G401 (cell line): Measurements from ENCODE around the gene CCR2. TPM values are rescaled to one million over a fixed set of nuclear protein-coding genes. Genes with fewer than 3 reads are reported as not detected.

Source experiments
- DNase-seq: peaks from one replicate; pipeline ENCODE4 v3.0.0-alpha.2; 2015; ENCODE audit warnings: low spot score
- in situ Hi-C: cut with HindIII; loops from 2 replicates; pipeline ENCODE4 v1.10.0; 2016; ENCODE audit warnings: low sequenced_read_pairs, mixed read lengths
- total RNA-seq: library from RNA; depleted of rRNA; stranded (reverse); fragments of >200 nt; shearing (Covaris generic); gene quantifications from 2 replicates; pipeline ENCODE4 v1.2.3, GENCODE V29; 2014

Gene CCR2
- total RNA-seq, 1 experiment from 2014 or later, result not detected

DNA sequence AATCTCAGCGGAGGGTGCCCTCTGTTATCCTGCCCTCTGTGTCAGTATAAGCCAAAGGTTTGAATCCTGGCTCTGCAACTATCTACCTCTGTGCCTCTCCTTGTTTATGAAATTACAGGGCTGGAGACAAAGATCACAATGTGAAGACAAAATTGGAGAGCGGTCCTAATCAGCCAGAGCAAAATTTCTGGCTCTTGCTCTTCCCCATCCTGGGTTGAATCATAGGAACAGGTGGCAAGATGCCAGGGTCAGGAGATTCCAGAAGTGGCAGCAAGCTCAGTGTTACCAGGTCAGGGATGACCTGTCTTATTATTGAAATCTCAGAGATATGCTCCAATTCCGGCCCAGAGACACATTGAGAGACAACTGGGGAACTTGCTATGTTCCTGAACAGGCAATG, 2.3 kb upstream of the CCR2 start:
- no peak for DNase-seq

DNA sequence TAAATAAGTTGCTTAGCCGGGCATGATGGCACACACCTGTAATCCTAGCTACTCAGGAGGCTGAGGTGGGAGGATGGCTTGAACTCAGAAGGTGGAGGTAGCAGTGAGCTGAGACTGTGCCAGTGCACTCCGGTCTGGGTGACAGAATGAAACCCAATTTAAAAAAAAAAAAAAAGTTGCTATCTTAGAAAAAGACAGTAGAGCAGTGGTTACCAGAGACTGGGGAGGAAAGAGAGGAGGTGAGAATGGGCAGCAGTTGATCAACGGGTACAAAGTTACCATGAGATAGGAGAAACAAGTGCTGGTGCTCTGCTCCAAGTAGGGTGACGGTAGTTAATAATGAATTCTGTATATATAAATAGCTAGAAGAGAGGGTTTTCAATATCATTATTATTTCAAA, 821 bp upstream of the CCR2 start:
- in situ Hi-C loops, result no loop called here
- no peak for DNase-seq

More for the DNA sequence above, 2.3 kb upstream of the CCR2 start:
- in situ Hi-C loops, result no loop called here

DNA sequence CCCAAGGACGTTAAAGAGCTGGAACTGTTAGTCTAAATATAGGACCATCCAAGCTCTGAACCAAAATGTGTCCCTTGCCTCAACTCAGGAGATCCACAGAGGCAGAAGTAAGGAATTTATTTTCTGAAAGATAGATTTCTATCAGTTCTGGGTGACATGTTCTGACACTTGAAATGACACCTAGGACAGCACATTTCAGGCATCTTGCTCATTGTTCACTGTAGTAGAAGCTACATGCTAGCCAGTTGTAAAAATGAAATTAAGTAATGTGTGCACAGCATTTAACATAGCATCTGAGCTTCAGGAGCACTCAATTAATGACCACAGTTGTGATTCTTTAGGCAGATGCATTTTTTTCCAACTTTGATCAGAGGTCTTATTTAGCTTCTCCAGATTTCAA, 567 bp downstream of the CCR2 start:
- in situ Hi-C loops, result no loop called here
- no peak for DNase-seq

DNA sequence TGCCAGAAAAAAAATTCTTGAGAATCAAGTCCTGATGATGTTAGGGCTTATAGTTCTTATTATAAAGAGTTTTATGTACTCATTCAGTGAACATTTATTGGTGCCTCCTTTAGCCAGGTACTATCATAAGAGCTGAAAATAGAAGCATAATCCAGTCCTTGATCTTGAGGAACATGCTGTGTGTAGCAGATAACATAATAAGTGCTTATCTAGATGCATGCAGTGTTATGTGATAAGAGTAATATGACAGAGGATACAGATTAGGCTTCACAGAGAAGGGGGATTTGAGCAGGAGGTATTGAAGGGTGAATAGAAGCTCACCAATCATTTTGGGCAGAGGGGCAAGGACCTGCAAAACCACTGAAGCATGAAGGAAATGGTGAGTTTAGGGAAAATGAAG, 1.1 kb downstream of the CCR2 start:
- in situ Hi-C loops, result no loop called here

DNA sequence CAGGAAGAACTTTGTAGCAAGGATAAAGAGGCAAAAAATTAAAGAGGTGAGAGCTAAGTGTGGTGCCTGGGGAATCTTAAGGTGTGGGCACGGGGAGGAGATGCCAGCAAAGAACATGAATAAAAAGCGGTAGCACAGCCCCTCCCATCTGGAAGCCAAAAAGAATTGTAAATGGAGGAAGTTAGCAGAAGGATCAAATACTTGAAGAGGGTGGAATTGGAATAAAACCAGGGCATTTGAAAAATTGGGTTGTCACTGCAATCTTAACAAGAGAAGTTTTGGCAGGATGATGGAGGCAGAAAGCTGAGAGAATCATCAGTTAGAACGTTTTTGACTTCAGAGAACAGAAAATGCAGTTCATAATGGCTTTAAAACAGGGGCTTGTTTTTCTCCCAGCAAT, 2.4 kb downstream of the CCR2 start:
- in situ Hi-C loops, result no loop called here
- no peak for DNase-seq

More for the DNA sequence above, 1.1 kb downstream of the CCR2 start:
- DNase-seq, result no peak

DNA sequence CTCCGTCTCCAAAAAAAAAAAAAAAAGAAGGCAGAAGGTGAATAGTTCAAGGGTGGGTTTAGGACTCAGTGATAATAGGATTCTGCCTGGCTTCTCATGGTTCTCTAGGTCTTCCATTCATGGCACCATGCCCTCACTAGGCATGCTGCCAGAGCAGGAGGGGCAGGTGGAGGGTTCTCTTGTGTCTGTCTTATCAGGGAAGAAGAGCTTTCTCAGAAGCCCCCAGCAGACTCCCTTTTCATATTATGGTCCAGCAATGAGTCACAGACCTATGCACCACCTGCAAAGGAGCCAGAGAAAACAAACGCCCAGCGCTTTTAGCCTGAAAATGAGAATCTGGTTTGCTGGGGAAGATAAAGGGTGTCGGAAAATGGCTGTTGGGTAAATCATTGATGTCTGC, 3.0 kb downstream of the CCR2 start:
- DNase-seq, result no peak
- in situ Hi-C loops, result no loop called here

DNA sequence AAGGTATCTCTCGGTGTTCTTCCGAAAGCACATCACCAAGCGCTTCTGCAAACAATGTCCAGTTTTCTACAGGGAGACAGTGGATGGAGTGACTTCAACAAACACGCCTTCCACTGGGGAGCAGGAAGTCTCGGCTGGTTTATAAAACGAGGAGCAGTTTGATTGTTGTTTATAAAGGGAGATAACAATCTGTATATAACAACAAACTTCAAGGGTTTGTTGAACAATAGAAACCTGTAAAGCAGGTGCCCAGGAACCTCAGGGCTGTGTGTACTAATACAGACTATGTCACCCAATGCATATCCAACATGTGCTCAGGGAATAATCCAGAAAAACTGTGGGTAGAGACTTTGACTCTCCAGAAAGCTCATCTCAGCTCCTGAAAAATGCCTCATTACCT, 4.6 kb downstream of the CCR2 start:
- in situ Hi-C loops, result no loop called here

DNA sequence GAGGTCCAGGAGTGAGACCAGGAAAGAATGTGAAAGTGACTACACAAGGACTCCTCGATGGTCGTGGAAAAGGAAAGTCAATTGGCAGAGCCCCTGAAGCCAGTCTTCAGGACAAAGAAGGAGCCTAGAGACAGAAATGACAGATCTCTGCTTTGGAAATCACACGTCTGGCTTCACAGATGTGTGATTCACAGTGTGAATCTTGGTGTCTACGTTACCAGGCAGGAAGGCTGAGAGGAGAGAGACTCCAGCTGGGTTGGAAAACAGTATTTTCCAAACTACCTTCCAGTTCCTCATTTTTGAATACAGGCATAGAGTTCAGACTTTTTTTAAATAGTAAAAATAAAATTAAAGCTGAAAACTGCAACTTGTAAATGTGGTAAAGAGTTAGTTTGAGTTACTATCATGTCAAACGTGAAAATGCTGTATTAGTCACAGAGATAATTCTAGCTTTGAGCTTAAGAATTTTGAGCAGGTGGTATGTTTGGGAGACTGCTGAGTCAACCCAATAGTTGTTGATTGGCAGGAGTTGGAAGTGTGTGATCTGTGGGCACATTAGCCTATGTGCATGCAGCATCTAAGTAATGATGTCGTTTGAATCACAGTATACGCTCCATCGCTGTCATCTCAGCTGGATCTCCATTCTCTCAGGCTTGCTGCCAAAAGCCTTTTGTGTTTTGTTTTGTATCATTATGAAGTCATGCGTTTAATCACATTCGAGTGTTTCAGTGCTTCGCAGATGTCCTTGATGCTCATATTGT, 6.0 kb downstream of the CCR2 start:
- in situ Hi-C loops, result no loop called here
- DNase-seq, result peak; percentile 12

More for the DNA sequence above, 4.6 kb downstream of the CCR2 start:
- no peak for DNase-seq

DNA sequence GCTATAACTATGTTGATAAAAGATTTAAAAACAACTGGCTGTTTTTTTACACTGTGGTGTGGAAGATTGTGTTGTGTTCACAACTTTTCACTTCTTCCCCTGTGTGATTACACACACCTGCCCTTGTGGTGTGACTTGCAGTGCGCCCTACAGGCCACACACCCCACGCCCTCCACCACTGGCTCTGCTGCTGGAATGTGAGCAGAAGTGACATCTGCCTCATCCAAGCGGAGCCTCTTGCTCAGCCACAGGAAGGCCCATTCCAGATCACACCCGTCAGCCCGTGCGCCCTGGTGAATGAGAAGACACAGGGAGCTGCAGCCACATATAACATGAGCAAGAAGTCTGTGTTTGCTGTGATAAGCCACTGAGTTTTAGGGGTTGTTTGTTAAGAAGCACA, 7.0 kb downstream of the CCR2 start:
- in situ Hi-C loops, result no loop called here
- no peak for DNase-seq

DNA sequence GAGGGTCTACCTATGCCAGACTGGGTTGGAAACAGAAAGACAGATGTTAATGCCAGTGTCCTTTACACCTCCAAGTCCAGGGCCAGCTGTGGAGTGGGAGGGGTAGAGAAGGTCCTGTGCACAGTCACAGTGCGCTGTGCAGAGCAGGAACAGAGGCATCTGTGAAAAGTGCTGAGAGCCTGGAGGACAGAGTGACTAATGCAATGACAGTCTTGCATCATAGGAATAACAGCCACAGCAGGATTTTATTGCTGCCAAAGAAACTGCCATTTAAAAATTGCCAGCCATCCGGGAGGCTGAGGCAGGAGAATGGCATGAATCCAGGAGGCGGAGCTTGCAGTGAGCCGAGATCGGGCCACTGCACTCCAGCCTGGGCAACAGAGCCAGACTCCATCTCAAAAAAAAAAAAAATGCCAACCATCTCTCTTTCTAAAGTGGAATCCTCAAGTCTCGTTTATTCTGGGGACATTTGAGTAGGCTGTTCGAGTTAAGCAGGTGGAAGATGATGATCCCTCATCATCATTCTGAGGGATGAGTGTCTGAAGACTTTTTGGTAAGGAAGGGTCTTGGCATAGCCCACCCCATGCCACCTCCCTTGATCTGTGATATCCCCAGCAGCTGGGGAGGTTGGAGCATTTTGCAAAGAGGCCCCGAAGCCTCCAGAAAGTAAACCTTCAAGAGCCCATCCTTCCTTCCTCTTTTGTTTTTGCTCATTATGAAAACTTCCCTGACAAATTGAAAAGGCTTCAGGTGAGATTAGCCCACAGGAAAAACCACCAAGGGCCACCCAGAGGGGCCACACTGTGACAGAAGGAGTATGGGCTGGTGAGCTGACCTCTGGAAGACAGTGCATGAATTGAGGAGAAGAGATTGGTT, 7.7 kb downstream of the CCR2 start:
- no peak for DNase-seq
- in situ Hi-C loops, result no loop called here

DNA sequence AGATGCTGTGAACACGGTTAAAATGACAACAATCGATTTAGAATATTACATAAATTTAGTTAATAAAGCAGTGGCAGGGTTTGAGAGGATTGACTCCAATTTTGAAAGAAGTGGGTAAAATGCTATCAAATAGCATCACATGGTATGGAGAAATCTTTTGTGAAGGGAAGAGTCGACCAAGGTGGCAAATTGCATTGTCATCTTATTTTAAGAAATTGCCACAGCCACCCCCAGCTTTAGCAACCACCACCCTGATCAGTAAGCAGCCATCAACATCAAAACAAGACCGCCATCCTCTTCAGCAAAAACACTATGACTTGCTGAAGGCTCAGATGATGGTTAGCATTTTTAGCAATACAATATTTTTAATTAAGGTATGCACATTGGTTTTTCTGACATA, 11.1 kb downstream of the CCR2 start:
- no peak for DNase-seq
- in situ Hi-C loops, result no loop called here

DNA sequence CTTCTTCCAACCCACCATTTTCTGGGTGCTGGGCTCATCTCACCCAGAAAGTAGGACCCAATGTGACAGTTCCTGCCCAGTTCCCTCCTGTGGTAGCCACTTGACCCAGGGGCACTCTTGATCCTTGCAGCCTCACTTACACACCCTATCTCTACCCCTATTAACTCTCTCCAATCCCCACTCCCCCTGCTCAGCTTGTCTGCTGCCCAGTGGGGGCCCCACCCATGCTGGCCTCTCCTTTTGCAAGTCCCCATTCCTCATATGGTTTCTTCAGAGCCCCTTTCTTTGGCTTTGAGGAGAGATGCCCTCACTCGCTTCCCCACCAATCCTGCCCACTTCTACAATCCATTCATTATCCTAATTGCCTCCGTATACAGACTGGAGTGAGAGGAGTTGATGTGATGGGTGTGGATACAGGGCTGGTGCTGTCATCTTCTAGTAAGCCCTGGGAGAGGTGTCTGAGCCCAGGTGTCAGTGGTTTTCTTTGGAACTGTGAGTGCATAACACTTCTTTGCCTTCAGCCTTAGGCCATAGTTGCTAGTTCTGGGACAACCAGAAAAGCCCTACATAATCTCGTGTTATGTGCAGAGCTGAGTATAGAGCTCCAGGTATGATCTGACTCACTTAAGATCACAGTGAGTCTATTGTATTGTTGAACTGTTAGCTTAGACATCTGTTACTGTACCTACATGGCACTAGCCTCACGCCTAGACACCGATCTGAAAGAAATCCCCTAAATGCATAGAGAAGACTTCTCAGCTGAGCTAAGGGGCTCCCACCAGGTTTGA, 12.0 kb downstream of the CCR2 start:
- no peak for DNase-seq
- in situ Hi-C loops, result no loop called here

DNA sequence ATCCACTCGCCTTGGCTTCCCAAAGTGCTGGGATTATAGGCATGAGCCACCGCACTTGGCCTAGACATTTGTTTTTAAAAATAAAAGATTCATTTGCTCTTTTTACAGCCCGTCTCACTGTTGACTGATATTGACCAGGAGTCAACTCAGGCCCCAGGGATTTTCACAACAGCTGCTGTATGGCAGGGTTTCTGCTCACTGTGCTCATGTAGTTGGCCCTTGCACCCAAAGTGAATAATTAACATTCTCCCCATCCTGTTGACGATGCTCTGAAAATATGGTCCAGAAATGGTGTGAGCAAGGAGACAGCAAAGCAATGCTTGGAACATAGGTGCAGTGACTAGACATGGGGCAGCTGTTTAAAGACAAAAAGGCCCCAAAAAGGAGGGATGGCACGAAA, 13.9 kb downstream of the CCR2 start:
- no peak for DNase-seq
- in situ Hi-C loops, result no loop called here

DNA sequence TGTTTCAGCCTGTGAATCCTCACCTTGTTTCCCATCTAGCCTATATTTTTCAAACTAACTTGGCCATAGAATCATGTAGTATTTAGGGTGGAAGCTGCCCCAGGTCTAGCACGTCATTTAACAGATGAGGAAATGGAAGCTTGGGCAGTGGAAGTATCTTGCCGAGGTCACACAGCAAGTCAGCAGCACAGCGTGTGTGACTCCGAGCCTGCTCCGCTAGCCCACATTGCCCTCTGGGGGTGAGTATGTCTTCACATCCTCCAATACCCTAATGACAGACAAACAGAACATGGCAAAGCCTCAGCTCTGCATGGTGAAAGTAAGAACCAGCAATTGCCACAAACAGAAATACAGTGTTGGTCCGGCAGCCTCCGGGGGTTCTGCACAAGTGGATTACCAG, 14.7 kb downstream of the CCR2 start:
- DNase-seq, result no peak
- in situ Hi-C loops, result no loop called here

DNA sequence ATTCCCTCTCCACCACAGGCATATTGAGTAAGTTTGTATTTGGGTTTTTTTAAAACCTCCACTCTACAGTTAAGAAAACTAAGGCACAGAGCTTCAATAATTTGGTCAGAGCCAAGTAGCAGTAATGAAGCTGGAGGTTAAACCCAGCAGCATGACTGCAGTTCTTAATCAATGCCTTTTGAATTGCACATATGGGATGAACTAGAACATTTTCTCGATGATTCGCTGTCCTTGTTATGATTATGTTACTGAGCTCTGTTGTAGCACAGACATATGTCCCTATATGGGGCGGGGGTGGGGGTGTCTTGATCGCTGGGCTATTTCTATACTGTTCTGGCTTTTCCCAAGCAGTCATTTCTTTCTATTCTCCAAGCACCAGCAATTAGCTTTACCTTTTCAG, 15.2 kb downstream of the CCR2 start:
- no peak for DNase-seq
- in situ Hi-C loops, result no loop called here

DNA sequence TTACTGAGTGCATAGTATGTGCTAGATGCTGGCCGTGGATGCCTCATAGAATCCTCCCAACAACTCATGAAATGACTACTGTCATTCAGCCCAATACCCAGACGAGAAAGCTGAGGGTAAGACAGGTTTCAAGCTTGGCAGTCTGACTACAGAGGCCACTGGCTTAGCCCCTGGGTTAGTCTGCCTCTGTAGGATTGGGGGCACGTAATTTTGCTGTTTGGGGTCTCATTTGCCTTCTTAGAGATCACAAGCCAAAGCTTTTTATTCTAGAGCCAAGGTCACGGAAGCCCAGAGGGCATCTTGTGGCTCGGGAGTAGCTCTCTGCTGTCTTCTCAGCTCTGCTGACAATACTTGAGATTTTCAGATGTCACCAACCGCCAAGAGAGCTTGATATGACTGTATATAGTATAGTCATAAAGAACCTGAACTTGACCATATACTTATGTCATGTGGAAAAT, 15.8 kb downstream of the CCR2 start:
- DNase-seq, result no peak
- in situ Hi-C loops, result no loop called here

DNA sequence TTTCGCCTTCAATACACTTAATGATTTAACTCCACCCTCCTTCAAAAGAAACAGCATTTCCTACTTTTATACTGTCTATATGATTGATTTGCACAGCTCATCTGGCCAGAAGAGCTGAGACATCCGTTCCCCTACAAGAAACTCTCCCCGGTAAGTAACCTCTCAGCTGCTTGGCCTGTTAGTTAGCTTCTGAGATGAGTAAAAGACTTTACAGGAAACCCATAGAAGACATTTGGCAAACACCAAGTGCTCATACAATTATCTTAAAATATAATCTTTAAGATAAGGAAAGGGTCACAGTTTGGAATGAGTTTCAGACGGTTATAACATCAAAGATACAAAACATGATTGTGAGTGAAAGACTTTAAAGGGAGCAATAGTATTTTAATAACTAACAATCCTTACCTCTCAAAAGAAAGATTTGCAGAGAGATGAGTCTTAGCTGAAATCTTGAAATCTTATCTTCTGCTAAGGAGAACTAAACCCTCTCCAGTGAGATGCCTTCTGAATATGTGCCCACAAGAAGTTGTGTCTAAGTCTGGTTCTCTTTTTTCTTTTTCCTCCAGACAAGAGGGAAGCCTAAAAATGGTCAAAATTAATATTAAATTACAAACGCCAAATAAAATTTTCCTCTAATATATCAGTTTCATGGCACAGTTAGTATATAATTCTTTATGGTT, 17.1 kb downstream of the CCR2 start, which contains the start of gene CCR5:
CCR5 (plus strand) TSS at position 108 of the 680 bp plus-strand sequence. CDS start 1,957 bp downstream, outside the sequence.
- no peak for DNase-seq
- in situ Hi-C loops, result no loop called here

DNA sequence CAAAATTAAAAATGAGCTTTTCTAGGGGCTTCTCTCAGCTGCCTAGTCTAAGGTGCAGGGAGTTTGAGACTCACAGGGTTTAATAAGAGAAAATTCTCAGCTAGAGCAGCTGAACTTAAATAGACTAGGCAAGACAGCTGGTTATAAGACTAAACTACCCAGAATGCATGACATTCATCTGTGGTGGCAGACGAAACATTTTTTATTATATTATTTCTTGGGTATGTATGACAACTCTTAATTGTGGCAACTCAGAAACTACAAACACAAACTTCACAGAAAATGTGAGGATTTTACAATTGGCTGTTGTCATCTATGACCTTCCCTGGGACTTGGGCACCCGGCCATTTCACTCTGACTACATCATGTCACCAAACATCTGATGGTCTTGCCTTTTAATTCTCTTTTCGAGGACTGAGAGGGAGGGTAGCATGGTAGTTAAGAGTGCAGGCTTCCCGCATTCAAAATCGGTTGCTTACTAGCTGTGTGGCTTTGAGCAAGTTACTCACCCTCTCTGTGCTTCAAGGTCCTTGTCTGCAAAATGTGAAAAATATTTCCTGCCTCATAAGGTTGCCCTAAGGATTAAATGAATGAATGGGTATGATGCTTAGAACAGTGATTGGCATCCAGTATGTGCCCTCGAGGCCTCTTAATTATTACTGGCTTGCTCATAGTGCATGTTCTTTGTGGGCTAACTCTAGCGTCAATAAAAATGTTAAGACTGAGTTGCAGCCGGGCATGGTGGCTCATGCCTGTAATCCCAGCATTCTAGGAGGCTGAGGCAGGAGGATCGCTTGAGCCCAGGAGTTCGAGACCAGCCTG, 17.8 kb downstream of the CCR2 start:
- DNase-seq, result no peak
- in situ Hi-C loops, result no loop called here
